ENCODE measurements around the gene CADM1. TPM values are rescaled to one million over a fixed set of nuclear protein-coding genes. Genes with fewer than 3 reads are reported as not detected.

Gene CADM1
- total and polyA plus RNA-seq, 8 donors, result 6.3 to 38.8 (median 24.5) TPM

DNA sequence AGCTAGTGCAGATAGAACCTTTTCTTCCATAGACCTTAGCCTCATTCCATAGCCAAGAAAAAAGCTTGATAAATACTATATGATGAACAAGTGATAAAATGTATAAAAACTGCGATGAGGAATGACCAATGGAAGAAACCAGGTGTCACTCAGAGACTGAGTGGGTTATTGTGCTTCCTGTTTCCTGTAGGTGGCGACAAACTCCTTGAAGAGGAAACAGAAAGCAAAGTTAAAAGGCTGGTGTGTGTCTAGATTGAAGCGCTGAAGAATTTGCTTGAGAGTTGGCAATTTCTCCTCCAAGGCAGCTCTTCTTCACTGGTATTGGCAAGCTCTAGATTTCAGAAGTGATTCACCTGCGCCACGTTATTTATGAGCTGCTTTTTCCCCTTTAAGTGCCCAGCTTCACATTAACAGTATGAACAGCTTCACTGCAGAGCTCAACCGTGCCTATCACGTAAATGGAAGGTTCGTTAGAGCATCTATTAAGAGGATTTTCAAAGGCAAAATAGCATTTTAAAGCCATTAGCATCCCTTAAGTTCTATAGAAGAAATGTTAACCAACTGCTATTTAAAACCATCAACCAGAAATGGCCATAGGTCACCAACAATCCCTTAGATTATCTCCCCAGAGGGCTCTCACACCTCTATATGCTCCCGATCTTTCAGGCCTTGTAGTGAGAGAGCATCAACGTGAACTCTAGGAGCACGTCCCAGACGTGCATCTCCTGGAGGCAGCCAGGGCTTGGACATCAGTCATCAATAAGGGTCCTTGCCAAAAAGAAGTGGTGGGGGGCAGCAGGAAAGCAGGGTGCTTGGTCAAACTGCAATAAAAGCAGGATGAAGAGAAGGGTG lies 179.4 kb downstream of the CADM1 start:
- H3K4me3 ChIP-seq, result no peak overlapping the region
- intact Hi-C loops (cut with DNase I), result no loop called here
- H3K4me1 ChIP-seq, result no peaks in the 10 kb centered on the region
- H3K36me3 ChIP-seq, result no peaks in the 10 kb centered on the region
- peak in 3 of 6 donors; percentile 6 to 27 (median 16) for DNase-seq
- ATAC-seq, result peak; percentile 71 to 94 (median 92)
- WGBS, 2 donors, result 39 to 47% methylated on average over 12 of the region's 12 CpGs
- FAIRE-seq, result peak; percentile 73
- TF ChIP-seq, protein P1, sequence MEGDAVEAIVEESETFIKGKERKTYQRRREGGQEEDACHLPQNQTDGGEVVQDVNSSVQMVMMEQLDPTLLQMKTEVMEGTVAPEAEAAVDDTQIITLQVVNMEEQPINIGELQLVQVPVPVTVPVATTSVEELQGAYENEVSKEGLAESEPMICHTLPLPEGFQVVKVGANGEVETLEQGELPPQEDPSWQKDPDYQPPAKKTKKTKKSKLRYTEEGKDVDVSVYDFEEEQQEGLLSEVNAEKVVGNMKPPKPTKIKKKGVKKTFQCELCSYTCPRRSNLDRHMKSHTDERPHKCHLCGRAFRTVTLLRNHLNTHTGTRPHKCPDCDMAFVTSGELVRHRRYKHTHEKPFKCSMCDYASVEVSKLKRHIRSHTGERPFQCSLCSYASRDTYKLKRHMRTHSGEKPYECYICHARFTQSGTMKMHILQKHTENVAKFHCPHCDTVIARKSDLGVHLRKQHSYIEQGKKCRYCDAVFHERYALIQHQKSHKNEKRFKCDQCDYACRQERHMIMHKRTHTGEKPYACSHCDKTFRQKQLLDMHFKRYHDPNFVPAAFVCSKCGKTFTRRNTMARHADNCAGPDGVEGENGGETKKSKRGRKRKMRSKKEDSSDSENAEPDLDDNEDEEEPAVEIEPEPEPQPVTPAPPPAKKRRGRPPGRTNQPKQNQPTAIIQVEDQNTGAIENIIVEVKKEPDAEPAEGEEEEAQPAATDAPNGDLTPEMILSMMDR (IDR thresholded peaks at IDR 0.05), result peak; percentile 62 to 79 (median 72)
- H3K27ac ChIP-seq, result no peak overlapping the region
- no peaks in the 10 kb centered on the region for H3K9me3 ChIP-seq
- no peaks in the 10 kb centered on the region for H3K27me3 ChIP-seq

DNA sequence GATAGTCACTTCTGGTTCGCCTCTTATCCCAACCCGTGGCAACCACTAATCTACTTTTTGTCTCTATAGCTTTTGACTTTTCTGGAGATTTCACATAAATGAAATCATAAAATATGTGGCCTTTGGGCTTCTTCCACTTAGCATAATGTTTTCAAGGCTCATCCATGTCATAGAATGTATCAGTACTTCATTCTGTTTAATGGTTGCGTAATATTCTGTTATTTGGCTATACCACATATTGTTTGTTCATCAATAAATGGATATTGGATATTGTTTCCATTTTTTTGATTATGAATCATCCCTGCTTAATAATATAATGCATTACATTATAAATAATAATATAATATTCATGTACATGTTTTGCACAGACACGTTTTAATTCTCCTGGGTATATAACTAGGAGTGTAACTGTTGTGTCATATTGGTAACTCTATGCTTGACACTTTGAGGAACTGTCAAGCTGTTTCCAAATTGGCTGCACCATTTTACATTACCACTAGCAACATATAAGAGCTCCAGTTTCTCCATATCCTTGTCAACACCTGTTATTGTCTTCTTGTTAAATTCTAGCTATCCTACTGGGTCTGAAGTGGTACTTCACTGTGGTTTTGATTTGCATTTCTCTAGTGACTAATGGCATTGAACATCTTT lies 181.5 kb downstream of the CADM1 start:
- TF ChIP-seq, protein P1 (IDR thresholded peaks at IDR 0.05), result no peak
- H3K27ac ChIP-seq, result no peak overlapping the region
- H3K4me1 ChIP-seq, result no peaks in the 10 kb centered on the region
- intact Hi-C loops (cut with DNase I), result no loop called here
- DNase-seq, result no peak
- H3K4me3 ChIP-seq, result no peak overlapping the region
- no peak for ATAC-seq
- no peaks in the 10 kb centered on the region for H3K36me3 ChIP-seq
- no peaks in the 10 kb centered on the region for H3K27me3 ChIP-seq
- no peak for FAIRE-seq
- H3K9me3 ChIP-seq, result no peaks in the 10 kb centered on the region
- WGBS, 2 donors, result 56 to 79% methylated on average over 4 of the region's 4 CpGs

DNA sequence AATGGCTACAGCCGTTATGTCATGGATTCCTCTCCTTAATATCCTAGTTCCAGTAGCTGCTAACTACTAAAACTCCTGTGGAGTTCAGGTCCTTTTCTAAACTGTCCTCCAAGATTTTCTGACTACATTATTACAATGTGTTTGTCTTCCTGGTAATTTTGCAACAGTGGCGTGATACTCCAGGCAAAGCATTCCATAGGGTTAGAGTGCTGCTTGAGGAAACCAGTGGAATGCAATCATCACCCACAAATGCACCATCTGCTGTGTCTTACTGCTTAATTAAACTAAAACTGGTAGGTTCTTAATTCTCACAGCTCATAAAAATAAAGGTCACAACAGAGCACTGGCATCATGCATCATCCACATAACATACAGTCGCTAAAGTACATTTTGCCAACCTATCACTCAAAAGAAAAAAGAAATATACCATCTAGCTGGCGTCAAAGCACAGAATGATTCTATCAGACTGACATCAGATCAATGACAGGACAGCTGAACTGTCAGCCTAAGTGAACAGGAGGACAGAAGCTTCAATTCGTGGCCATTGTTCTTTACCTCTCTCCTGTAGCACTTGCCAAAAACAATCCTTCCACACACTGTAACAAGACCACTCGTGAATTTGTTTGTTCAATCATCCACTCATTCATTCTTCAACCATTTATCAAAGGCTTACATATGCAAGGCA lies 182.5 kb downstream of the CADM1 start:
- 61 to 70% methylated on average over 6 of the region's 6 CpGs for WGBS, 2 donors
- Histone ChIP-seq H3K4me1 (no peaks in the 10 kb centered on the region), H3K27me3 (no peaks in the 10 kb centered on the region), H3K36me3 (no peaks in the 10 kb centered on the region), H3K27ac (no peak overlapping the region), H3K4me3 (no peak overlapping the region), H3K9me3 (no peaks in the 10 kb centered on the region)
- FAIRE-seq (no peak), DNase-seq (no peak), ATAC-seq (no peak)
- TF ChIP-seq, protein P1 (IDR thresholded peaks at IDR 0.05), result no peak
- intact Hi-C loops (cut with DNase I), result no loop called here

DNA sequence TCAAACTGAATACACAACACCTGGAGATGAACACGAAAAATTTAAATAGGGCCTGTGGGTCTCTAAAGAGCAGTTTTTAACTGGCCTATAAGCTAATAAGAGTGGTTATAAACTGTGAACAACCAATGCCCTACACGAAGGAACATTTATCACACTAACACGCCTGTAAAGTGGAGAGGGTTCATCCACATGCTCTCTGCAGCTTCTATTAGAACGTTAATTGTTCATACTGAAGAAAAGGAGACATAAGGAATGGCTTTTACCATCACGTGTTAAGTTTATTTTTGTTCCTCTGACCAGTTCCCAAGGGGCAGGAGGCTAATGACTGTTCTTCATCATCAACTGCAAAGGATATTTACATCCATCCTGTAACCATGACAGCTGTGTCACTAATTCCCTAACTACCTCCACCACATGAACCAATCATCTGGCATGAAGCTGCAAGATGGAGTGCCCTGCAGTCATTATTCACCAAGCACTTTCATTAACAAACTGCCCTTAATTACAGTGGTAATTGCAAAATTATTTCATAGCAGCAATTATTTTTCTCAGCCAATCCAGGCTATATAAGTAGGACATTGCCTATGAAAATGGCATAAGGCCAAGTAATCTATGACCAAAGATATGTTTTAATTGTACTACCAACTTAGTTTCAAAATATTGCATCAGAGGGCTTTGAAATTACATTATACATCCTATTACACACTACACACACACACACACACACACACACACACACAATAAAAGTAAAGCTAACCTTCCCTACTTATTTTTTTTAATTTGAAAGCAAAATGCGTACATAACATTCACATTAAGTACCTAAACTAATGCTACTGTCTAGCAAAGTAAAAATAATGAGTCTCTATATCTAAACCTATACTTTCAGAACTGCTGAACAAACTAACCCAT lies 186.7 kb downstream of the CADM1 start:
- Histone ChIP-seq H3K9me3 (no peaks in the 10 kb centered on the region), H3K36me3 (no peaks in the 10 kb centered on the region), H3K4me3 (no peak overlapping the region), H3K27ac (no peak overlapping the region), H3K4me1 (no peaks in the 10 kb centered on the region), H3K27me3 (no peaks in the 10 kb centered on the region)
- intact Hi-C loops (cut with DNase I), result no loop called here
- FAIRE-seq, result no peak
- no peak for ATAC-seq
- no peak for DNase-seq
- TF ChIP-seq, protein P1 (IDR thresholded peaks at IDR 0.05), result no peak
- WGBS, 2 donors, result 46 to 54% methylated on average over 6 of the region's 6 CpGs
